IMR-90 (cell line): ENCODE measurements around the gene NHLRC2. TPM values are rescaled to one million over a fixed set of nuclear protein-coding genes. Genes with fewer than 3 reads are reported as not detected.

ENCODE experiments used
- ATAC-seq: fragments of 200-7000 bp; cut with Tn5 transposase; 2 replicates; pipeline ENCODE4 v1.9.1; 2020; ENCODE audit warnings: low read depth, mild to moderate bottlenecking, moderate library complexity
- BruUV-seq: library from RNA; stranded (reverse); fragments of 400-500 nt; replicated peaks from 2 replicates; lab custom pipeline; 2021; lab: Mats Ljungman, UMichigan
- CTCF ChIA-PET: fragments of 300-600 bp; formaldehyde crosslinking; extraction: SDS; loops from one replicate; lab custom pipeline; 2021; ENCODE audit warnings: antibody characterized with exemption; lab: Yijun Ruan, JAX
- POLR2A ChIA-PET: fragments of 300-600 bp; sonication (Branson Sonifier 250); formaldehyde crosslinking; loops from one replicate; lab custom pipeline; 2022; ENCODE audit warnings: antibody characterized with exemption; ENCODE audit not compliant: unreplicated experiment; lab: Charles Lee
- DNase-seq: peaks from one replicate; pipeline ENCODE4 v3.0.0; 2013
- H2AFZ ChIP-seq: replicated peaks from 2 replicates; pipeline ENCODE3; 2013; ENCODE audit warnings: low read length, mild to moderate bottlenecking; ENCODE audit not compliant: poor library complexity
- H2AK5ac ChIP-seq: 2 replicates; pipeline ENCODE4 v1.6.1; 2013; ENCODE audit warnings: low read depth, low read length, inconsistent platforms
- H2AK9ac ChIP-seq: replicated peaks from 2 replicates; pipeline ENCODE3; 2013; ENCODE audit warnings: mild to moderate bottlenecking, low read depth, low read length, moderate library complexity; ENCODE audit not compliant: poor library complexity
- H2BK120ac ChIP-seq: 2 replicates; pipeline ENCODE4 v1.6.1; 2013; ENCODE audit warnings: low read depth, low read length, inconsistent platforms
- H2BK15ac ChIP-seq: 3 replicates; pipeline ENCODE4 v1.6.1; 2013; ENCODE audit warnings: low read depth, low read length, inconsistent platforms
- H2BK20ac ChIP-seq: 2 replicates; pipeline ENCODE4 v1.6.1; 2013; ENCODE audit warnings: low read depth, mild to moderate bottlenecking, inconsistent platforms, low read length, moderate library complexity
- H2BK5ac ChIP-seq: 2 replicates; pipeline ENCODE4 v1.6.1; 2013; ENCODE audit warnings: mild to moderate bottlenecking, low read depth, low read length, inconsistent platforms; ENCODE audit not compliant: poor library complexity, severe bottlenecking
- H3K14ac ChIP-seq: replicated peaks from 2 replicates; pipeline ENCODE4 v1.6.1; 2013; ENCODE audit warnings: low read depth, low read length, inconsistent platforms
- H3K18ac ChIP-seq: 2 replicates; pipeline ENCODE4 v1.6.1; 2013; ENCODE audit warnings: low read depth, low read length, control low read depth
- H3K23ac ChIP-seq: 2 replicates; pipeline ENCODE4 v1.6.1; 2013; ENCODE audit warnings: low read depth, low read length, inconsistent platforms
- H3K27ac ChIP-seq: 2 replicates; pipeline ENCODE4 v1.5.1; 2013; ENCODE audit warnings: mild to moderate bottlenecking, control low read depth, low read length; ENCODE audit not compliant: insufficient read depth
- H3K27me3 ChIP-seq: 2 replicates; pipeline ENCODE4 v1.6.1; 2013; ENCODE audit warnings: low read length; ENCODE audit not compliant: control insufficient read depth, insufficient read depth
- H3K36me3 ChIP-seq: 2 replicates; pipeline ENCODE4 v1.6.1; 2013; ENCODE audit warnings: low read length, mixed read lengths; ENCODE audit not compliant: control insufficient read depth, insufficient read depth
- H3K4ac ChIP-seq: 2 replicates; pipeline ENCODE4 v1.6.1; 2013; ENCODE audit warnings: low read depth, low read length, inconsistent platforms
- H3K4me1 ChIP-seq: 2 replicates; pipeline ENCODE4 v1.6.1; 2013; ENCODE audit warnings: low read length, mixed read lengths; ENCODE audit not compliant: control insufficient read depth, insufficient read depth
- H3K4me2 ChIP-seq: 2 replicates; pipeline ENCODE4 v1.6.1; 2013; ENCODE audit warnings: low read depth, mild to moderate bottlenecking, control low read depth, low read length, moderate library complexity
- H3K4me3 ChIP-seq: 2 replicates; pipeline ENCODE4 v1.5.1; 2013; ENCODE audit warnings: low read depth, mild to moderate bottlenecking, control low read depth, low read length, moderate library complexity; ENCODE audit not compliant: insufficient read depth
- H3K56ac ChIP-seq: 2 replicates; pipeline ENCODE4 v1.6.1; 2013; ENCODE audit warnings: low read length, inconsistent platforms; ENCODE audit not compliant: insufficient read depth; ENCODE audit errors: extremely low read depth
- H3K79me1 ChIP-seq, 2 experiments: 2 replicates each; pipeline ENCODE4 v1.6.1; 2013; ENCODE audit warnings: low read length in 2 of 2, inconsistent platforms in 1 of 2, low read depth in 1 of 2
- H3K9ac ChIP-seq: 2 replicates; pipeline ENCODE4 v1.6.1; 2013; ENCODE audit warnings: low read depth, low read length, control low read depth
- H3K9me1 ChIP-seq: 2 replicates; pipeline ENCODE4 v1.6.1; 2013; ENCODE audit warnings: low read length, inconsistent platforms; ENCODE audit not compliant: insufficient read depth
- H3K9me3 ChIP-seq: 2 replicates; pipeline ENCODE4 v1.6.1; 2013; ENCODE audit warnings: low read length; ENCODE audit not compliant: control insufficient read depth, insufficient read depth
- H4K20me1 ChIP-seq: 2 replicates; pipeline ENCODE4 v1.6.1; 2013; ENCODE audit warnings: low read length, inconsistent platforms; ENCODE audit not compliant: insufficient read depth
- H4K5ac ChIP-seq: 2 replicates; pipeline ENCODE4 v1.6.1; 2013; ENCODE audit warnings: mild to moderate bottlenecking, low read depth, low read length, control low read depth
- H4K8ac ChIP-seq, 2 experiments: 2 replicates each; pipeline ENCODE4 v1.6.1; 2013; ENCODE audit warnings: low read depth in 2 of 2, low read length in 2 of 2, control low read depth in 1 of 2, inconsistent platforms in 1 of 2
- H4K91ac ChIP-seq: 2 replicates; pipeline ENCODE4 v1.6.1; 2013; ENCODE audit warnings: low read depth, low read length, inconsistent platforms; ENCODE audit not compliant: insufficient read depth
- BHLHE40 ChIP-seq: fragments of 150-350 bp; IDR thresholded peaks from 2 replicates; pipeline ENCODE4 v1.6.1; 2016; ENCODE audit warnings: mild to moderate bottlenecking, low read depth, low read length
- CEBPB ChIP-seq: IDR thresholded peaks from 2 replicates; pipeline ENCODE4 v1.6.1; 2012; ENCODE audit warnings: low read depth, low read length, improper control_type of control experiment
- CHD1 ChIP-seq: IDR thresholded peaks from 2 replicates; pipeline ENCODE4 v1.6.1; 2012; ENCODE audit warnings: low read depth, low read length, improper control_type of control experiment
- CTCF ChIP-seq: conservative IDR thresholded peaks from 2 replicates; pipeline ENCODE4 v1.5.1; 2012; ENCODE audit warnings: mild to moderate bottlenecking, low read depth, low read length, improper control_type of control experiment
- ELK1 ChIP-seq: fragments of 150-350 bp; IDR thresholded peaks from 2 replicates; pipeline ENCODE4 v1.6.1; 2016; ENCODE audit warnings: low read depth, mild to moderate bottlenecking, low read length, moderate library complexity, borderline replicate concordance
- MAFK ChIP-seq: IDR thresholded peaks from 2 replicates; pipeline ENCODE4 v1.6.1; 2012; ENCODE audit warnings: low read depth, low read length, improper control_type of control experiment
- MAZ ChIP-seq: IDR thresholded peaks from 2 replicates; pipeline ENCODE4 v1.6.1; 2012; ENCODE audit warnings: low read depth, mild to moderate bottlenecking, low read length, improper control_type of control experiment, moderate library complexity, borderline replicate concordance
- MXI1 ChIP-seq: IDR thresholded peaks from 2 replicates; pipeline ENCODE4 v1.6.1; 2012; ENCODE audit warnings: low read depth, mild to moderate bottlenecking, low read length, moderate library complexity, borderline replicate concordance
- NFE2L2 ChIP-seq: fragments of 150-350 bp; IDR thresholded peaks from 2 replicates; pipeline ENCODE4 v1.6.1; 2016; ENCODE audit warnings: low read depth, mild to moderate bottlenecking, low read length
- POLR2A ChIP-seq: IDR thresholded peaks from 2 replicates; pipeline ENCODE4 v1.6.1; 2012; ENCODE audit warnings: mild to moderate bottlenecking, low read depth, low read length
- RAD21 ChIP-seq: IDR thresholded peaks from 2 replicates; pipeline ENCODE4 v1.6.1; 2012; ENCODE audit warnings: low read length, improper control_type of control experiment
- RCOR1 ChIP-seq: IDR thresholded peaks from 2 replicates; pipeline ENCODE4 v1.6.1; 2012; ENCODE audit warnings: mild to moderate bottlenecking, low read length, improper control_type of control experiment; ENCODE audit not compliant: insufficient replicate concordance
- RFX5 ChIP-seq: IDR thresholded peaks from 2 replicates; pipeline ENCODE4 v1.8.0; 2012; ENCODE audit warnings: low read depth, mild to moderate bottlenecking, low read length, moderate library complexity
- SMC3 ChIP-seq: fragments of 150-350 bp; IDR thresholded peaks from 2 replicates; pipeline ENCODE4 v1.6.1; 2016; ENCODE audit warnings: low read depth, mild to moderate bottlenecking, antibody characterized with exemption, low read length, moderate library complexity
- WGBS, 2 experiments: methylation state at CpG; one replicate each; pipeline versions ENCODE4 v1.1.5 to v1.1.7; 2013; ENCODE audit warnings: missing lambda C conversion rate in 2 of 2; ENCODE audit not compliant: insufficient read length in 1 of 2; ENCODE audit errors: extremely low coverage in 2 of 2; 5-methylcytosine and 5-hydroxymethylcytosine counted together
- dilution Hi-C: fragments of 300-500 bp; cut with HindIII; formaldehyde crosslinking; loops from one replicate; pipeline ENCODE4 v1.14.3; 2018; ENCODE audit warnings: low sequenced_read_pairs; ENCODE audit not compliant: unreplicated experiment
- in situ Hi-C: fragments of 300-500 bp; cut with MboI; formaldehyde crosslinking; loops from 3 replicates; pipeline ENCODE4 v1.14.3; 2019; ENCODE audit warnings: low sequenced_read_pairs, inconsistent platforms, mixed read lengths
- intact Hi-C: fragments of 100-400 bp; cut with micrococcal nuclease; formaldehyde crosslinking; loops from 2 replicates; pipeline ENCODE4 v1.10.0; 2022
- polyA plus RNA-seq, 3 experiments: library from polyadenylated mRNA; depleted of rRNA; stranded (reverse); fragments of >200 nt; gene quantifications; 2 replicates each; pipeline ENCODE4 v1.2.3, GENCODE V29; 2012; ENCODE audit warnings: low replicate concordance in 1 of 3
- total RNA-seq: library from RNA; depleted of rRNA; stranded (reverse); fragments of >200 nt; gene quantifications from 2 replicates; pipeline ENCODE4 v1.2.3, GENCODE V29; 2012

Gene NHLRC2
- total and polyA plus RNA-seq, 2 of the 4 experiments (the other 2 are of a cell fraction) = 3.0 to 11.8 TPM

GRCh38 chr10:113924186-113924585 lies 69.7 kb downstream of the NHLRC2 start:
- H2BK5ac ChIP-seq = no peak overlapping the region
- H3K9ac ChIP-seq = no peak overlapping the region
- intact Hi-C loops = no loop called here
- ATAC-seq (no peak), DNase-seq (no peak)
- TF ChIP-seq MAZ = no peak
- no peak for TF ChIP-seq CTCF
- TF ChIP-seq MAFK = no peak
- TF ChIP-seq CEBPB = no peak
- no peak for TF ChIP-seq POLR2A
- TF ChIP-seq MXI1 = no peak
- no peak for TF ChIP-seq RCOR1
- TF ChIP-seq RAD21 = no peak
- no peak for TF ChIP-seq SMC3
- TF ChIP-seq NFE2L2 = no peak
- TF ChIP-seq CHD1 = no peak
- TF ChIP-seq BHLHE40 = no peak
- TF ChIP-seq RFX5 = no peak
- TF ChIP-seq ELK1 = no peak
- no CpG with 5 or more reads among the region's 1 CpG for WGBS, 2 experiments
- H3K27me3 ChIP-seq = no peaks in the 10 kb centered on the region
- H3K14ac ChIP-seq = no peak overlapping the region
- ChIA-PET CTCF (no interaction called here), POLR2A (no interaction called here)
- H2AFZ ChIP-seq = no peak overlapping the region
- H2BK120ac ChIP-seq = no peak overlapping the region
- H3K4me2 ChIP-seq = no peak overlapping the region
- no peak overlapping the region for H4K8ac ChIP-seq
- no peak overlapping the region for H3K4me3 ChIP-seq
- H4K91ac ChIP-seq = no peak overlapping the region
- H3K56ac ChIP-seq = no peak overlapping the region
- no peak overlapping the region for H2BK15ac ChIP-seq
- H3K4me1 ChIP-seq = no peaks in the 10 kb centered on the region
- H3K36me3 ChIP-seq = no peaks in the 10 kb centered on the region
- no peaks in the 10 kb centered on the region for H3K79me1 ChIP-seq
- H4K5ac ChIP-seq = no peak overlapping the region
- dilution Hi-C loops = no loop called here
- H2AK9ac ChIP-seq = no peak overlapping the region
- H3K9me3 ChIP-seq = peaks cover 4% of the 10 kb centered on the region
- no peak overlapping the region for H3K18ac ChIP-seq
- no peaks in the 10 kb centered on the region for H3K9me1 ChIP-seq
- H3K27ac ChIP-seq = no peak overlapping the region
- no peak overlapping the region for H3K23ac ChIP-seq
- no peaks in the 10 kb centered on the region for H4K20me1 ChIP-seq
- in situ Hi-C loops = no loop called here
- no TSS peak for BruUV-seq
- H2AK5ac ChIP-seq = no peak overlapping the region
- no peak overlapping the region for H2BK20ac ChIP-seq
- no peak overlapping the region for H3K4ac ChIP-seq
